Measurements from ENCODE around the gene ARPC1A. TPM values are rescaled to one million over a fixed set of nuclear protein-coding genes. Genes with fewer than 3 reads are reported as not detected.

The ARPC1A gene
- total RNA-seq, 4 donors from 2014 or later: 98.1 to 169 (median 140) TPM

GRCh38 chr7:99301496-99301895, 24.2 kb upstream of the ARPC1A start:
- Histone ChIP-seq H3K27me3 (no peaks in the 10 kb centered on the region), H3K36me3 (no peaks in the 10 kb centered on the region), H3K27ac (no peak overlapping the region), H3K9me3 (no peaks in the 10 kb centered on the region), H3K4me1 (no peaks in the 10 kb centered on the region), H3K4me3 (no peak overlapping the region)
- no peak for TF ChIP-seq POLR2A (IDR thresholded peaks at IDR 0.05)
- TF ChIP-seq EP300 (IDR thresholded peaks at IDR 0.05): no peak
- WGBS: no CpG with 5 or more reads among the region's 19 CpGs
- DNase-seq (ENCODE audit: low spot score in 2 of 2): no peak

DNA sequence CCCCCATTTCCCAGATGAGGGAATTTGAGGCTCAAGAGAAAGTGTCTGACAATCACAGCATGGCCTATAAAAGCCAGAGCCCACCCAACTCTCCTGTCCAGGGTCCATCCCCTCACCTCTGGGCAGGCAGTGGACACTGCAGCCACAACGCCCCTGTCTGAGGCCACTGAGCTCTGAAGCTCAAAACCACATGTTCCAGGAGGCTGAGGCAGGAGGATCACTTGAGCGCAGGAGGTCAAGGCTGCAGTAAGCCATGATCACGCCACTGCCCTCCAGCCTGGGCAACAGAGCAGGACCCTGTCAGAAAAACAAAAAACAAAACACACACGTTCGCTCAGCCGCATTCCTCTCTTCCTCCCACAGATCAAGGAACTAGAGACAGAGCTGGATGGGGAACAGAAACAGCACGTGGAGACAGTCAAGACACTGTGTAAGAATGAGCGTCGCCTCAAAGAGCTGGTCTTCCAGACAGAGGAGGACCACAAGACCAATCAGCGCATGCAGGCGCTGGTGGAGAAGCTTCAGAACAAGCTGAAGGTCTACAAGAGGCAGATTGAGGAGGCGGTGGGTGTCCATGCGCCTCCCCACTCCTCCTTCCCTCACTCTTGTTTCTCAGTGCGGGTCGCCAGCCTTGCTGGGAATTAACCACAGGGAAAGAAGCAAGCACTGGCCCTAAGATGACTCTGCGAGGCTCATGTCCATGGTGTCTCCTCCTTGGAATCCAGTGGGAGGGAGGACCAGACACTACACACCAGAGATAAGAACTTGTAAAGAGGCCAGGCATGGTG, 20.0 kb upstream of the ARPC1A start:
- Histone ChIP-seq H3K4me3 (no peak overlapping the region), H3K4me1 (no peaks in the 10 kb centered on the region), H3K9me3 (no peaks in the 10 kb centered on the region), H3K27me3 (no peaks in the 10 kb centered on the region), H3K27ac (no peak overlapping the region), H3K36me3 (no peaks in the 10 kb centered on the region)
- no peak for DNase-seq (ENCODE audit: low spot score in 2 of 2)
- WGBS: 86% methylated on average over 15 of the region's 16 CpGs
- TF ChIP-seq POLR2A (IDR thresholded peaks at IDR 0.05) (no peak), POLR2AphosphoS5 (IDR thresholded peaks at IDR 0.05) (no peak), EP300 (IDR thresholded peaks at IDR 0.05) (no peak)
- TF ChIP-seq, protein P1, sequence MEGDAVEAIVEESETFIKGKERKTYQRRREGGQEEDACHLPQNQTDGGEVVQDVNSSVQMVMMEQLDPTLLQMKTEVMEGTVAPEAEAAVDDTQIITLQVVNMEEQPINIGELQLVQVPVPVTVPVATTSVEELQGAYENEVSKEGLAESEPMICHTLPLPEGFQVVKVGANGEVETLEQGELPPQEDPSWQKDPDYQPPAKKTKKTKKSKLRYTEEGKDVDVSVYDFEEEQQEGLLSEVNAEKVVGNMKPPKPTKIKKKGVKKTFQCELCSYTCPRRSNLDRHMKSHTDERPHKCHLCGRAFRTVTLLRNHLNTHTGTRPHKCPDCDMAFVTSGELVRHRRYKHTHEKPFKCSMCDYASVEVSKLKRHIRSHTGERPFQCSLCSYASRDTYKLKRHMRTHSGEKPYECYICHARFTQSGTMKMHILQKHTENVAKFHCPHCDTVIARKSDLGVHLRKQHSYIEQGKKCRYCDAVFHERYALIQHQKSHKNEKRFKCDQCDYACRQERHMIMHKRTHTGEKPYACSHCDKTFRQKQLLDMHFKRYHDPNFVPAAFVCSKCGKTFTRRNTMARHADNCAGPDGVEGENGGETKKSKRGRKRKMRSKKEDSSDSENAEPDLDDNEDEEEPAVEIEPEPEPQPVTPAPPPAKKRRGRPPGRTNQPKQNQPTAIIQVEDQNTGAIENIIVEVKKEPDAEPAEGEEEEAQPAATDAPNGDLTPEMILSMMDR (IDR thresholded peaks at IDR 0.05): no peak

GRCh38 chr7:99308461-99309074, 17.1 kb upstream of the ARPC1A start:
- no peak overlapping the region for H3K27ac ChIP-seq
- H3K9me3 ChIP-seq: no peaks in the 10 kb centered on the region
- 90% methylated on average over 7 of the region's 7 CpGs for WGBS

GRCh38 chr7:99309111-99309510, 16.6 kb upstream of the ARPC1A start:
- Histone ChIP-seq H3K27ac (no peak overlapping the region), H3K9me3 (no peaks in the 10 kb centered on the region), H3K36me3 (no peaks in the 10 kb centered on the region), H3K4me3 (no peak overlapping the region), H3K27me3 (no peaks in the 10 kb centered on the region), H3K4me1 (peaks cover 8% of the 10 kb centered on the region)
- no peak for DNase-seq (ENCODE audit: low spot score in 2 of 2)
- TF ChIP-seq POLR2A (IDR thresholded peaks at IDR 0.05) (no peak), EP300 (IDR thresholded peaks at IDR 0.05) (no peak), POLR2AphosphoS5 (IDR thresholded peaks at IDR 0.05) (no peak)
- TF ChIP-seq, protein P1 (IDR thresholded peaks at IDR 0.05): no peak
- 95% methylated on average over 7 of the region's 7 CpGs for WGBS

More at GRCh38 chr7:99308461-99309074, 17.1 kb upstream of the ARPC1A start:
- TF ChIP-seq POLR2AphosphoS5 (IDR thresholded peaks at IDR 0.05) (no peak), POLR2A (IDR thresholded peaks at IDR 0.05) (no peak), EP300 (IDR thresholded peaks at IDR 0.05) (no peak)
- TF ChIP-seq, protein P1 (IDR thresholded peaks at IDR 0.05): no peak
- Histone ChIP-seq H3K4me3 (no peak overlapping the region), H3K27me3 (no peaks in the 10 kb centered on the region), H3K36me3 (no peaks in the 10 kb centered on the region), H3K4me1 (peaks cover 8% of the 10 kb centered on the region)
- no peak for DNase-seq (ENCODE audit: low spot score in 2 of 2)

DNA sequence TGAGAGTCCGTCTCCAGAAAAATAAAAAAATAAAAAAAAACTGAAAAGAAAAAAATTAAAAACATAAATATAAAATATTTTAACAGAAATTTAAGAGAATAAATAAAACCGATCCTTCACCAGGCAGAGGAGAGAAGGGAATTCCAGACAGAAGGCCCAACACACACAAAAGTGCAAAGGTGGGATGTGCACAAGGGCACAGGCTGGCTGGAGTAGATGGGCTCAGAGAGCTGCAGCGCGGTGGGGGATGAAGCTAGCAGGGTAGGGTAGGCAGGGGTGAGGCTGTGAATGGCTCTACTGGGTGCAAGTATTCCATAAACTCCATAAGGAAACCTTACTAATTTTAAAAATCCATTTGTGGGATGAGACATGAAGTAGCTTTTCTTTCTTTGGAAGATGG, 15.7 kb upstream of the ARPC1A start:
- peaks cover 8% of the 10 kb centered on the region for H3K4me1 ChIP-seq
- no peak for TF ChIP-seq POLR2A (IDR thresholded peaks at IDR 0.05)
- no peak for TF ChIP-seq POLR2AphosphoS5 (IDR thresholded peaks at IDR 0.05)
- no peak for TF ChIP-seq EP300 (IDR thresholded peaks at IDR 0.05)
- TF ChIP-seq, protein P1 (IDR thresholded peaks at IDR 0.05): no peak
- H3K27me3 ChIP-seq: no peaks in the 10 kb centered on the region
- H3K27ac ChIP-seq: no peak overlapping the region
- H3K9me3 ChIP-seq: no peaks in the 10 kb centered on the region
- H3K36me3 ChIP-seq: no peaks in the 10 kb centered on the region
- no peak overlapping the region for H3K4me3 ChIP-seq
- DNase-seq (ENCODE audit: low spot score in 2 of 2): no peak
- WGBS: 96% methylated on average over 4 of the region's 4 CpGs

Data from suprapubic skin (tissue), 4 donors.